ENCODE measurements around the gene MPP2.
A peak's percentile ranks its signal among the peaks of the same experiment; 100 is the strongest.

The MPP2 gene

GRCh38 chr17:43879723-43880419, 27.5 kb downstream of the MPP2 start:
- H3K4me1 ChIP-seq (ENCODE audit: control insufficient read depth, low read depth, low read length) = peaks cover 3% of the 10 kb centered on the region

GRCh38 chr17:43878260-43879175, 28.8 kb downstream of the MPP2 start:
- no peaks in the 10 kb centered on the region for H3K27me3 ChIP-seq (ENCODE audit: insufficient read depth, low read length, poor library complexity)
- H2BK5ac ChIP-seq (ENCODE audit: low read length) = no peak overlapping the region
- H2BK120ac ChIP-seq (ENCODE audit: low read depth, low read length) = no peak overlapping the region
- peak overlapping the region; percentile 44 for H3K9ac ChIP-seq (ENCODE audit: low read length)
- H3K4me1 ChIP-seq (ENCODE audit: control insufficient read depth, low read depth, low read length) = peaks cover 3% of the 10 kb centered on the region
- no peak overlapping the region for H3K4me3 ChIP-seq (ENCODE audit: low read length)
- H3K23ac ChIP-seq (ENCODE audit: low read length) = no peak overlapping the region
- no peaks in the 10 kb centered on the region for H3K79me1 ChIP-seq (ENCODE audit: low read length)
- no peak overlapping the region for H3K27ac ChIP-seq (ENCODE audit: low read depth, low read length)
- no peaks in the 10 kb centered on the region for H3K36me3 ChIP-seq (ENCODE audit: control insufficient read depth, insufficient read depth, low read length)
- H4K8ac ChIP-seq (ENCODE audit: low read depth, low read length) = no peak overlapping the region
- no peak overlapping the region for H2BK15ac ChIP-seq (replicated peaks; ENCODE audit: low read depth)
- H4K5ac ChIP-seq (ENCODE audit: low read length) = no peak overlapping the region
- H2AK5ac ChIP-seq (ENCODE audit: low read length) = no peak overlapping the region
- no peaks in the 10 kb centered on the region for H3K79me2 ChIP-seq (ENCODE audit: control insufficient read depth, insufficient read depth, low read length)
- no peak overlapping the region for H3K4me2 ChIP-seq (ENCODE audit: low read length)
- H3K18ac ChIP-seq (ENCODE audit: low read length) = no peak overlapping the region
- no CpG with 5 or more reads among the region's 13 CpGs for WGBS (ENCODE audit: extremely low coverage, insufficient coverage, low lambda C conversion rate)
- peak; percentile 93 for DNase-seq
- peak overlapping the region; percentile 81 for H3K56ac ChIP-seq (ENCODE audit: low read length)
- H3K4ac ChIP-seq (ENCODE audit: low read depth, low read length) = no peak overlapping the region

More at GRCh38 chr17:43879723-43880419, 27.5 kb downstream of the MPP2 start:
- no peak overlapping the region for H2AK5ac ChIP-seq (ENCODE audit: low read length)
- no peak overlapping the region for H2BK5ac ChIP-seq (ENCODE audit: low read length)
- WGBS (ENCODE audit: extremely low coverage, insufficient coverage, low lambda C conversion rate) = no CpG with 5 or more reads among the region's 20 CpGs
- no peak overlapping the region for H3K9ac ChIP-seq (ENCODE audit: low read length)
- no peaks in the 10 kb centered on the region for H3K79me2 ChIP-seq (ENCODE audit: control insufficient read depth, insufficient read depth, low read length)
- no peak for DNase-seq
- H3K27ac ChIP-seq (ENCODE audit: low read depth, low read length) = no peak overlapping the region
- no peak overlapping the region for H3K56ac ChIP-seq (ENCODE audit: low read length)
- H3K4ac ChIP-seq (ENCODE audit: low read depth, low read length) = no peak overlapping the region
- H3K23ac ChIP-seq (ENCODE audit: low read length) = no peak overlapping the region
- H3K36me3 ChIP-seq (ENCODE audit: control insufficient read depth, insufficient read depth, low read length) = no peaks in the 10 kb centered on the region
- H4K8ac ChIP-seq (ENCODE audit: low read depth, low read length) = no peak overlapping the region
- H3K18ac ChIP-seq (ENCODE audit: low read length) = no peak overlapping the region
- H3K27me3 ChIP-seq (ENCODE audit: insufficient read depth, low read length, poor library complexity) = no peaks in the 10 kb centered on the region
- no peaks in the 10 kb centered on the region for H3K79me1 ChIP-seq (ENCODE audit: low read length)
- no peak overlapping the region for H3K4me3 ChIP-seq (ENCODE audit: low read length)
- no peak overlapping the region for H4K5ac ChIP-seq (ENCODE audit: low read length)
- H2BK120ac ChIP-seq (ENCODE audit: low read depth, low read length) = no peak overlapping the region
- no peak overlapping the region for H3K4me2 ChIP-seq (ENCODE audit: low read length)
- H2BK15ac ChIP-seq (replicated peaks; ENCODE audit: low read depth) = no peak overlapping the region

GRCh38 chr17:43877451-43878155, 29.7 kb downstream of the MPP2 start:
- Histone ChIP-seq H2AK5ac (ENCODE audit: low read length) (no peak overlapping the region), H3K56ac (ENCODE audit: low read length) (no peak overlapping the region), H3K4me2 (ENCODE audit: low read length) (no peak overlapping the region), H4K5ac (ENCODE audit: low read length) (no peak overlapping the region), H3K18ac (ENCODE audit: low read length) (no peak overlapping the region), H3K4me1 (ENCODE audit: control insufficient read depth, low read depth, low read length) (peaks cover 3% of the 10 kb centered on the region), H3K36me3 (ENCODE audit: control insufficient read depth, insufficient read depth, low read length) (no peaks in the 10 kb centered on the region), H3K27me3 (ENCODE audit: insufficient read depth, low read length, poor library complexity) (no peaks in the 10 kb centered on the region), H3K79me2 (ENCODE audit: control insufficient read depth, insufficient read depth, low read length) (no peaks in the 10 kb centered on the region), H3K79me1 (ENCODE audit: low read length) (no peaks in the 10 kb centered on the region), H3K4me3 (ENCODE audit: low read length) (no peak overlapping the region), H4K8ac (ENCODE audit: low read depth, low read length) (no peak overlapping the region), H3K4ac (ENCODE audit: low read depth, low read length) (no peak overlapping the region), H2BK5ac (ENCODE audit: low read length) (no peak overlapping the region), H3K9ac (ENCODE audit: low read length) (no peak overlapping the region), H3K27ac (ENCODE audit: low read depth, low read length) (no peak overlapping the region), H2BK15ac (replicated peaks; ENCODE audit: low read depth) (no peak overlapping the region), H2BK120ac (ENCODE audit: low read depth, low read length) (no peak overlapping the region), H3K23ac (ENCODE audit: low read length) (no peak overlapping the region)
- DNase-seq = no peak
- WGBS (ENCODE audit: extremely low coverage, insufficient coverage, low lambda C conversion rate) = no CpG with 5 or more reads among the region's 10 CpGs

GRCh38 chr17:43877031-43877430, 30.3 kb downstream of the MPP2 start:
- no CpG with 5 or more reads among the region's 7 CpGs for WGBS (ENCODE audit: extremely low coverage, insufficient coverage, low lambda C conversion rate)
- Histone ChIP-seq H2BK5ac (ENCODE audit: low read length) (no peak overlapping the region), H3K9ac (ENCODE audit: low read length) (no peak overlapping the region), H3K4me3 (ENCODE audit: low read length) (no peak overlapping the region), H4K5ac (ENCODE audit: low read length) (no peak overlapping the region), H3K36me3 (ENCODE audit: control insufficient read depth, insufficient read depth, low read length) (no peaks in the 10 kb centered on the region), H2AK5ac (ENCODE audit: low read length) (no peak overlapping the region), H2BK15ac (replicated peaks; ENCODE audit: low read depth) (no peak overlapping the region), H3K27me3 (ENCODE audit: insufficient read depth, low read length, poor library complexity) (no peaks in the 10 kb centered on the region), H2BK120ac (ENCODE audit: low read depth, low read length) (no peak overlapping the region), H3K79me1 (ENCODE audit: low read length) (no peaks in the 10 kb centered on the region), H3K4me2 (ENCODE audit: low read length) (no peak overlapping the region), H4K8ac (ENCODE audit: low read depth, low read length) (no peak overlapping the region), H3K79me2 (ENCODE audit: control insufficient read depth, insufficient read depth, low read length) (no peaks in the 10 kb centered on the region), H3K56ac (ENCODE audit: low read length) (no peak overlapping the region), H3K18ac (ENCODE audit: low read length) (no peak overlapping the region), H3K27ac (ENCODE audit: low read depth, low read length) (no peak overlapping the region), H3K23ac (ENCODE audit: low read length) (no peak overlapping the region), H3K4ac (ENCODE audit: low read depth, low read length) (no peak overlapping the region), H3K4me1 (ENCODE audit: control insufficient read depth, low read depth, low read length) (peaks cover 3% of the 10 kb centered on the region)
- no peak for DNase-seq

GRCh38 chr17:43875476-43876147, 31.7 kb downstream of the MPP2 start:
- Histone ChIP-seq H2BK120ac (ENCODE audit: low read depth, low read length) (no peak overlapping the region), H3K4me2 (ENCODE audit: low read length) (no peak overlapping the region), H2BK15ac (replicated peaks; ENCODE audit: low read depth) (no peak overlapping the region), H3K4ac (ENCODE audit: low read depth, low read length) (no peak overlapping the region), H2AK5ac (ENCODE audit: low read length) (no peak overlapping the region), H3K4me3 (ENCODE audit: low read length) (no peak overlapping the region), H4K5ac (ENCODE audit: low read length) (no peak overlapping the region), H3K4me1 (ENCODE audit: control insufficient read depth, low read depth, low read length) (peaks cover 3% of the 10 kb centered on the region), H3K18ac (ENCODE audit: low read length) (no peak overlapping the region), H3K9ac (ENCODE audit: low read length) (no peak overlapping the region), H3K79me2 (ENCODE audit: control insufficient read depth, insufficient read depth, low read length) (no peaks in the 10 kb centered on the region), H3K36me3 (ENCODE audit: control insufficient read depth, insufficient read depth, low read length) (no peaks in the 10 kb centered on the region), H2BK5ac (ENCODE audit: low read length) (no peak overlapping the region), H4K8ac (ENCODE audit: low read depth, low read length) (no peak overlapping the region), H3K23ac (ENCODE audit: low read length) (no peak overlapping the region), H3K27me3 (ENCODE audit: insufficient read depth, low read length, poor library complexity) (no peaks in the 10 kb centered on the region), H3K79me1 (ENCODE audit: low read length) (no peaks in the 10 kb centered on the region), H3K56ac (ENCODE audit: low read length) (no peak overlapping the region), H3K27ac (ENCODE audit: low read depth, low read length) (no peak overlapping the region)
- WGBS (ENCODE audit: extremely low coverage, insufficient coverage, low lambda C conversion rate) = no CpG with 5 or more reads among the region's 3 CpGs
- no peak for DNase-seq
